MM.1S (cell line): ENCODE data around the gene MTA2.

Experiments
- CTCF ChIP-seq: fragments of 300-600 bp; sonication (generic); IDR thresholded peaks from 2 replicates; pipeline ENCODE4 v1.5.1; 2016; ENCODE audit warnings: antibody characterized with exemption, low read length, mixed read lengths
- EZH2 ChIP-seq: fragments of 300-600 bp; sonication (generic); optimal IDR thresholded peaks from 2 replicates; pipeline ENCODE3; 2017; ENCODE audit warnings: low read depth, mild to moderate bottlenecking, antibody characterized with exemption, low read length, mixed read lengths

- TF ChIP-seq CTCF (no peak), EZH2 (no peak)
Observed at GRCh38 chr11:62645946-62646824, 44.5 kb upstream of the MTA2 start, which contains the start of gene GANAB.
